ENCODE measurements around the gene ARG2.
"Not testable (repeated sequence)": the region's sequence is repeated elsewhere in the genome, so short reads cannot be mapped to it uniquely, and the experiment has no call there.

Gene ARG2

GRCh38 chr14:67589204-67589770 lies 30.4 kb upstream of the ARG2 start:
- no peak for DNase-seq

GRCh38 chr14:67593650-67594049 lies 26.1 kb upstream of the ARG2 start:
- DNase-seq: not testable (repeated sequence)

GRCh38 chr14:67595392-67595791 lies 24.3 kb upstream of the ARG2 start:
- DNase-seq: no peak

GRCh38 chr14:67599698-67600561 lies 19.8 kb upstream of the ARG2 start, which contains the start of gene PIGH:
Gene PIGH (minus strand): TSS chr14:67600268. CDS start chr14:67600203, 65 bp downstream.
- peak; percentile 92 for DNase-seq

GRCh38 chr14:67600562-67600974 lies 19.2 kb upstream of the ARG2 start:
- not testable (repeated sequence) for DNase-seq

DNA sequence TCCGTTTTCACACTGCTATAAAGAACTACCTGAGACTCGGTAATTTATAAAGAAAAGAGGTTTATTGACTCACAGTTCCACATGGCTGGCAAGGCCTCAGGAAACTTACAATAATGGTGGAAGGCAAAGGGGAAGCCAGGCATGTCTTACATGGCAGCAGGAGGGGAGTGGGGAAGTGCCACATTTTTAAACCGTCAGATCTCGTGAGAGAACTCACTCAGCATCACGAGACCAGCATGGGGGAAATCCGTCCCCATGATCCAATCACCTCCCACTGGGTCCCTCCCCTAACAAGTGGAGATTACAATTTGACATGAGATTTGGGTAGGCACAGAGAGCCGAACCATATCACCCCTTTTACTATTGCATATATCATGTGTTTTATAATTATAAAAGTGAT lies 17.6 kb upstream of the ARG2 start:
- DNase-seq: no peak

- DNase-seq: no peak
Observed at GRCh38 chr14:67602995-67603545, 16.6 kb upstream of the ARG2 start.

GRCh38 chr14:67607646-67608045 lies 12.1 kb upstream of the ARG2 start:
- DNase-seq: no peak

- DNase-seq: no peak
Observed at GRCh38 chr14:67609642-67610310, 9.9 kb upstream of the ARG2 start.

DNA sequence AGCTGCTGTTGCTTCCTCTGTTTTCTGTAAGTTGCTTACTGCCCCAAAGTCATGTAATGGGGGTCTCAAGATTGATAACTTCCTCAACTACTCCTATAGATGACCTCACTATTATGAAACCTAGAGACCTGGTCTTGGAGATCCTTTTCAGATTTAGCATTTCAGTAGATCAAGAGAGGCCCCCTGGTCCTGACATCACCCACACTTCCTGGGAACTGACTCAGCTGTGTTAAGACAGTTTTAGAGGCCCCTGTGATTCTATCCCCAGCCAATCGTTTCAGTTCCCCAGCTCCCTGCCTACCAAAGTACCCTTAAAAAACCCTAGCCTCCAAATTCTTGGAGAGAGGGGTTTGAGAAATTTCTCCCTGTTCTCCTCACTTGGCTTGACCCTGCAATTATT lies 9.2 kb upstream of the ARG2 start:
- DNase-seq: no peak

- peak; percentile 65 for DNase-seq
Observed at GRCh38 chr14:67618617-67619063, 1.1 kb upstream of the ARG2 start.

GRCh38 chr14:67620217-67620785 lies 581 bp downstream of the ARG2 start:
- no peak for DNase-seq

DNA sequence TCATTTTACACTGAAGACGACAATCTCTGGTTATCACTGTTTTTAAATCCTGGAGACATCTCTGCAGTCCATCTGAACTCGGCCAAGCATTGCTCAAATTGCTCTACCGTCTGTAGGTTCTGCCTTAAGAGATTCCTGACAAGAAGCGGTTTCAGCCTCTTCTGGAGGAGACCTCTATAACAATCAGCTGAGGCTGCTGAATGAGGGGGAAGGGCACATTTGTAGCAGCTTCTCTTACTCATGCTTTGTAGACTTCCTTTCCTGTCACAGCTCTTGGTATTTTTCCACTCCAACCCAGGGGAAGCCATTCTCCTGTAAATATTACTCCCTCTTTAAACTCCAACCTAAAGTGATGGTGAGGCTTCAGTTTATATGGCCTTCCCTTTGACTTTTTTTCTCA lies 3.0 kb downstream of the ARG2 start:
- DNase-seq: no peak

DNA sequence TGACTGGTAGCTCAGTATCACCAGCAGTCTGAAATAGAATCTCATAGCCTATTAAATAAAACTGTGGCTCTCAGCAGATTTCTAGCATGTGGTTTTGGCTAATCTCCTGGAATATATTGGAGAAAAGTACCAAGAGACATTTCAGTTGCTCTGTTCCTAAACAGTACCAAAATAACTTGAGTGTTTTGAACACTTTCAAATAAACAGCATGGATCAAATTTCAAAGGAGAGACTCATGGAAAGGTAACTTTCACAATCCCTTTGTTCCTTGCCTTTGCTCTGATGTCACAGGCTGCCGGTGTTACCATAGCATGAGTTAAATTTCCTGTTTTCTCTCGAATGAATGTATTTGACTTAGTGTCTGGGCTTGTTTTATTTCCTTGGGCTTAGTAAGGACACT lies 3.4 kb downstream of the ARG2 start:
- no peak for DNase-seq

DNA sequence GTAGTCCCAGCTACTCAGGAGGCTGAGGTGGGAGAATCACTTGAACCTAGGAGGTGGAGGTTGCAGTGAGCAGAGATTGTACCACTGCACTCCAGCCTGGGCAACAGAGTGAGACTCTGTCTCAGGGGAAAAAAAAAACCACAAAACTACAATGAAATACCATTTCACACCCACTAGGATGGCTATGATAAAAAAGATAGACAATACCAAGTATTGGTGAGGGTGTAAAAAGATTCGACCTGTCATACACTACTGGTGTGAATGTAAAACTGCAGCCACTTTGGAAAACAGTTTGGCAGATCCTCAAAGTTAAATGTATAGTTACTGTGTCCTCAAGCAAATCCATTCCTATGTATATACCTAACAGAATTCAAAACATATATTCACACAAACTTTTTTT lies 6.4 kb downstream of the ARG2 start:
- DNase-seq: not testable (repeated sequence)

DNA sequence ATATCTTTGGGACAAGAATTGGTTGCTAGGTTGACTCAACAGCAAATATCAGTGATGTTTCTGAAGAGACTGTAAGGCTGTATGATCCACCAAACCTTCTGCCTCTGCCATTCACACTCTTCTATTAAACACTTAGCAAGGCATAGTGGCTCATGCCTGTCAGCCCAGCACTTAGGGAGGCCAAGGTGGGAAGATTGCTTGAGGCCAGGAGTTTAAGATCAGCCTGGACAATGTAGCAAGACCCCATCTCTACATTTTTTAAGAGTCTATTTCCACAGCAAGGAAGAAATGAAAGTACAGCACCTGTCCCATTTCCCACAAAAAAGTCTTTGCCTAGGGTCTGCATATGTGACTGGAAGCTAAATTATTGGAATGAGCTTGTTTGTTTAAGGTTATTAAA lies 7.8 kb downstream of the ARG2 start:
- DNase-seq: no peak

DNA sequence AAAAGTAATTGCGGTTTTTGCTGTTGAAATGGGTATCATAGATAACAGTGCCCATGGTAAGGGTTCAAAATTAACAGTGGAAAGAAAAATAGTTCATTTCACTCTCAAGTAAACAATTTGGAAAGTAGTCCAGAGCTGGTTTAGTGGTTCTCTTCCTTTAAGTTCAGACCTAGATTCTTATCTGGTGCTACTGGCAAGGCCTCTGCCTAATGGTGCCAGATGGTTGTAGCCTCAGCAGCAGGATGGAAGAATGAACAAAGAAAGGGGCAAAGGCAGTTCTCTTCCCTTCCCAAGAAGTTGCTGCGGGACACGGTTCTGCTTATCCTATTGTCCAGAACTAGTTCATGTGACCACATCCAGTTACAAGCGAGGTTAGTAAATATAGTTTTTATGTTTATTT lies 10.5 kb downstream of the ARG2 start:
- no peak for DNase-seq

DNA sequence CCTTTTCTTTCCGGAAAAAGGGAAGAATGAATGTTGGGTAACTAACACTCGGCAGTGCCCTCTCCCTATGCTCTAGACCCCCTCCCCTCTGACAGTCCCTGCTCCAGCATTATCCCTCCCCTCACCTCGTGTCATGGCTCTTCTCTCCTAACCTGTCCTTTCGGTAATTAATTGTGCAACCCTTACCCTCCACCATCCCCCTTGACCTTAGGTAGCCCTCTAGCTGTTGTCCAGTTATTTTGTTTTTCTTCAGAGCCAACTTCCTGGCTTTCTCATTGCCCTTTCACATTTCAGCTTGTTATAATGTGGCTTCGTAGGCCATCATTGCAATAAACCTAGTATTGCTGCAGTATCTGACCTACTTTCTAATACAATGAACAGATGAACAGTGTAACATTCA lies 11.2 kb downstream of the ARG2 start:
- no peak for DNase-seq

GRCh38 chr14:67633451-67634147 lies 13.9 kb downstream of the ARG2 start:
- DNase-seq: no peak

- DNase-seq: no peak
Observed at GRCh38 chr14:67636361-67636919, 16.7 kb downstream of the ARG2 start.

GRCh38 chr14:67638642-67639041 lies 18.9 kb downstream of the ARG2 start:
- no peak for DNase-seq

GRCh38 chr14:67641480-67641879 lies 21.8 kb downstream of the ARG2 start:
- DNase-seq: no peak
